DMS79 (cell line): ENCODE measurements around the gene SHISAL2A.

Source experiments
- DNase-seq: peaks from one replicate; lab custom pipeline; 2025; lab: John Stamatoyannopoulos, UW

The SHISAL2A gene

GRCh38 chr1:52632732-52633290, at the start of gene SHISAL2A:
Gene SHISAL2A (plus strand): TSS chr1:52633168. CDS start chr1:52633494, 326 bp downstream.
- no peak for DNase-seq

GRCh38 chr1:52585474-52585873, 47.5 kb upstream of the SHISAL2A start:
- no peak for DNase-seq

- DNase-seq = no peak
These were observed 44.9 kb upstream of the SHISAL2A start for GRCh38 chr1:52588027-52588426.

- no peak for DNase-seq
These were observed 44.4 kb upstream of the SHISAL2A start for GRCh38 chr1:52588535-52588934.

GRCh38 chr1:52590266-52590665, 42.7 kb upstream of the SHISAL2A start:
- no peak for DNase-seq

- no peak for DNase-seq
These were observed 40.2 kb upstream of the SHISAL2A start for GRCh38 chr1:52592637-52593323.

- no peak for DNase-seq
These were observed 39.5 kb upstream of the SHISAL2A start for GRCh38 chr1:52593495-52593894.

- no peak for DNase-seq
These were observed 37.9 kb upstream of the SHISAL2A start for GRCh38 chr1:52595061-52595460.

GRCh38 chr1:52597912-52598311, 35.1 kb upstream of the SHISAL2A start:
- no peak for DNase-seq

- no peak for DNase-seq
These were observed 34.2 kb upstream of the SHISAL2A start for GRCh38 chr1:52598729-52599128.

GRCh38 chr1:52599236-52599635, 33.7 kb upstream of the SHISAL2A start:
- no peak for DNase-seq

- no peak for DNase-seq
These were observed 32.3 kb upstream of the SHISAL2A start for GRCh38 chr1:52600533-52601179.

GRCh38 chr1:52601519-52601918, 31.4 kb upstream of the SHISAL2A start:
- no peak for DNase-seq

- DNase-seq = no peak
These were observed 30.7 kb upstream of the SHISAL2A start, which contains the start of gene GPX7 for GRCh38 chr1:52601991-52602855. Gene GPX7 (plus strand): TSS chr1:52602371. CDS start chr1:52602410, 39 bp downstream.

GRCh38 chr1:52602856-52603600, 29.9 kb upstream of the SHISAL2A start:
- no peak for DNase-seq

GRCh38 chr1:52603630-52604029, 29.3 kb upstream of the SHISAL2A start:
- no peak for DNase-seq

GRCh38 chr1:52604063-52604770, 28.8 kb upstream of the SHISAL2A start:
- DNase-seq = no peak

- DNase-seq = no peak
These were observed 19.2 kb upstream of the SHISAL2A start for GRCh38 chr1:52613636-52614373.

- no peak for DNase-seq
These were observed 18.3 kb upstream of the SHISAL2A start for GRCh38 chr1:52614671-52615070.

- no peak for DNase-seq
These were observed 17.4 kb upstream of the SHISAL2A start for GRCh38 chr1:52615489-52616042.
